HT1080 (cell line): Measurements from ENCODE around the gene FDX1. TPM values are rescaled to one million over a fixed set of nuclear protein-coding genes. Genes with fewer than 3 reads are reported as not detected.
A peak's percentile ranks its signal among the peaks of the same experiment; 100 is the strongest.

ENCODE experiments used
- DNase-seq: peaks from one replicate; pipeline ENCODE4 v3.0.0-alpha.2; 2015; ENCODE audit warnings: low read depth
- total RNA-seq: library from RNA; depleted of rRNA; stranded (reverse); fragments of >200 nt; shearing (Covaris generic); gene quantifications from 2 replicates; pipeline ENCODE4 v1.2.3, GENCODE V29; 2014

Gene FDX1
- total RNA-seq, 1 experiment from 2014 or later, result 13.0 TPM

GRCh38 chr11:110467556-110467955 lies 37.8 kb downstream of the FDX1 start:
- no peak for DNase-seq

- no peak for DNase-seq
Measured at GRCh38 chr11:110468121-110468520, 38.4 kb downstream of the FDX1 start.

GRCh38 chr11:110469127-110469526 lies 39.4 kb downstream of the FDX1 start:
- no peak for DNase-seq

- DNase-seq, result no peak
Measured at GRCh38 chr11:110470716-110471115, 41.0 kb downstream of the FDX1 start.

GRCh38 chr11:110471371-110471770 lies 41.6 kb downstream of the FDX1 start:
- peak; percentile 16 for DNase-seq

GRCh38 chr11:110472858-110473257 lies 43.1 kb downstream of the FDX1 start:
- DNase-seq, result peak; percentile 69

GRCh38 chr11:110473706-110474105 lies 44.0 kb downstream of the FDX1 start:
- DNase-seq, result no peak

GRCh38 chr11:110474578-110474977 lies 44.8 kb downstream of the FDX1 start:
- DNase-seq, result no peak

GRCh38 chr11:110475671-110476070 lies 45.9 kb downstream of the FDX1 start:
- DNase-seq, result no peak

- DNase-seq, result no peak
Measured at GRCh38 chr11:110478410-110478809, 48.7 kb downstream of the FDX1 start.

- peak; percentile 13 for DNase-seq
Measured at GRCh38 chr11:110479108-110480101, 49.7 kb downstream of the FDX1 start.

- no peak for DNase-seq
Measured at GRCh38 chr11:110481523-110481922, 51.8 kb downstream of the FDX1 start.

GRCh38 chr11:110486156-110486555 lies 56.4 kb downstream of the FDX1 start:
- DNase-seq, result no peak

- no peak for DNase-seq
Measured at GRCh38 chr11:110488446-110488845, 58.7 kb downstream of the FDX1 start.

- peak; percentile 69 for DNase-seq
Measured at GRCh38 chr11:110490886-110491285, 61.1 kb downstream of the FDX1 start.

GRCh38 chr11:110491577-110492320 lies 62.0 kb downstream of the FDX1 start:
- DNase-seq, result no peak

GRCh38 chr11:110492321-110492685 lies 62.6 kb downstream of the FDX1 start:
- no peak for DNase-seq

- DNase-seq, result no peak
Measured at GRCh38 chr11:110493346-110493745, 63.6 kb downstream of the FDX1 start.

- DNase-seq, result no peak
Measured at GRCh38 chr11:110497231-110497978, 67.7 kb downstream of the FDX1 start.

- DNase-seq, result no peak
Measured at GRCh38 chr11:110501428-110501827, 71.7 kb downstream of the FDX1 start.

- DNase-seq, result no peak
Measured at GRCh38 chr11:110505528-110506284, 76.0 kb downstream of the FDX1 start.
